Body of pancreas (tissue), 4 donors: ENCODE measurements around the gene TACO1. TPM values are rescaled to one million over a fixed set of nuclear protein-coding genes. Genes with fewer than 3 reads are reported as not detected.

Experiments
- ATAC-seq: fragments of 150-250 bp; one replicate; pipeline ENCODE4 v1.9.1; 2016
- DNase-seq, 4 donors: peaks; one replicate each; pipeline ENCODE4 v3.0.0-alpha.2; 2019
- H3K27ac ChIP-seq, 4 donors: fragments of 200-600 bp; sonication (generic); 1 replicate in 3 of 4; 2 replicates in 1 of 4; pipeline versions ENCODE4 v1.5.1 to v1.6.1; 2016 to 2019; ENCODE audit warnings: mild to moderate bottlenecking in 1 of 4, mixed read lengths in 1 of 4, moderate library complexity in 1 of 4
- H3K27me3 ChIP-seq, 2 donors: fragments of 200-600 bp; sonication (generic); one replicate each; pipeline ENCODE4 v1.6.0; 2016; ENCODE audit warnings: mild to moderate bottlenecking in 1 of 2
- H3K36me3 ChIP-seq, 2 donors: fragments of 200-600 bp; sonication (generic); replicated peaks in 1 of 2; 2 replicates each; pipeline ENCODE4 v1.5.1; 2016; ENCODE audit warnings: low read depth in 2 of 2; ENCODE audit not compliant: insufficient read depth in 1 of 2
- H3K4me1 ChIP-seq: fragments of 200-600 bp; sonication (generic); one replicate; pipeline ENCODE4 v1.6.0; 2016
- H3K4me3 ChIP-seq, 2 donors: fragments of 200-600 bp; sonication (generic); 1 replicate in 1 of 2; 2 replicates in 1 of 2; pipeline ENCODE4 v1.5.1; 2016 to 2019
- H3K9me3 ChIP-seq, 3 donors: fragments of 200-600 bp; sonication (generic); 1 replicate in 2 of 3; 2 replicates in 1 of 3; pipeline ENCODE4 v1.5.1; 2016
- CTCF ChIP-seq, 7 experiments: fragments of 450-650 bp in 4 of 7; fragments of 200-600 bp in 3 of 7; sonication (generic) in 3 of 7; IDR thresholded peaks; one replicate each; pipeline ENCODE4 v1.5.1; 2016 to 2019; ENCODE audit warnings: antibody characterized with exemption in 7 of 7
- POLR2A ChIP-seq, 3 donors: fragments of 450-650 bp; IDR thresholded peaks; one replicate each; pipeline ENCODE4 v1.6.1; 2016; ENCODE audit warnings: antibody characterized with exemption in 3 of 3, mild to moderate bottlenecking in 2 of 3
- WGBS, 2 donors: methylation state at CpG; one replicate each; pipeline ENCODE4 v1.1.5; 2017; 5-methylcytosine and 5-hydroxymethylcytosine counted together
- intact Hi-C: fragments of 100-400 bp; cut with DNase I; formaldehyde crosslinking; loops from one replicate; pipeline ENCODE4 v1.15.1; 2023
- total RNA-seq, 2 donors: library from RNA; depleted of rRNA; stranded (reverse); fragments of >200 nt; gene quantifications; one replicate each; pipeline ENCODE4 v1.1.0, GENCODE V29; 2016

The TACO1 gene
- total RNA-seq, 2 donors from 2014 or later, result 9.3 to 10.5 TPM

GRCh38 chr17:63558441-63558840, 42.3 kb upstream of the TACO1 start:
- DNase-seq (no peak), ATAC-seq (no peak)
- H3K27ac ChIP-seq, result no peak overlapping the region
- WGBS, 2 donors, result 92 to 94% methylated on average over 3 of the region's 3 CpGs
- H3K27me3 ChIP-seq, result no peaks in the 10 kb centered on the region
- H3K4me3 ChIP-seq, result no peak overlapping the region
- H3K9me3 ChIP-seq, result no peaks in the 10 kb centered on the region
- no peaks in the 10 kb centered on the region for H3K36me3 ChIP-seq
- peaks cover 24% of the 10 kb centered on the region for H3K4me1 ChIP-seq
- intact Hi-C loops, result no loop called here
- TF ChIP-seq CTCF (IDR thresholded peaks at IDR 0.05), result no peak
- no peak for TF ChIP-seq POLR2A (IDR thresholded peaks at IDR 0.05)

DNA sequence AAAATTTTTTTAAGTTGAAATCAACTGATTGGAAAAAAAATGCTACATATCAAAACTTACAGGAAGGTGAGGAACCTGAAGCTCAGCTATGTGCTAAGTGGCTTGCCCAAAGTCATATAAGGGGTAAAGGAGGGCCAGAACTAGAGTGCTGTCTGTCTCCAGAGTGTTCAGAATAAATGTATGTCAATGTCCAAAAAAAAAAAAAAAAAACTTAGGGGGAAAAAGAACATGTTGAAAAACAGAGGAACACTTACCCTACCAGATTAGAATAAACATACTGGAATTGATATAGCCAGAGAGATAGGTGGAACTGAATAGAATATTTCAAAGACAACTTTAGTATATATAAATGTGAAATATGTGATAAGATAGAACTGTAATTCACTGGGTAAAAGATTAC, 38.9 kb upstream of the TACO1 start:
- H3K9me3 ChIP-seq, result no peaks in the 10 kb centered on the region
- no peak overlapping the region for H3K27ac ChIP-seq
- no peak for DNase-seq
- intact Hi-C loops, result no loop called here
- no peaks in the 10 kb centered on the region for H3K27me3 ChIP-seq
- H3K4me3 ChIP-seq, result no peak overlapping the region
- H3K4me1 ChIP-seq, result no peaks in the 10 kb centered on the region
- ATAC-seq, result no peak
- no peaks in the 10 kb centered on the region for H3K36me3 ChIP-seq
- no peak for TF ChIP-seq CTCF (IDR thresholded peaks at IDR 0.05)

GRCh38 chr17:63563339-63563738, 37.4 kb upstream of the TACO1 start:
- Histone ChIP-seq H3K4me3 (no peak overlapping the region), H3K27ac (no peak overlapping the region), H3K27me3 (no peaks in the 10 kb centered on the region), H3K9me3 (no peaks in the 10 kb centered on the region), H3K36me3 (no peaks in the 10 kb centered on the region), H3K4me1 (no peaks in the 10 kb centered on the region)
- ATAC-seq (no peak), DNase-seq (no peak)
- no peak for TF ChIP-seq POLR2A (IDR thresholded peaks at IDR 0.05)
- no peak for TF ChIP-seq CTCF (IDR thresholded peaks at IDR 0.05)
- WGBS, 2 donors, result 100% methylated on average over 2 of the region's 2 CpGs
- intact Hi-C loops, result no loop called here

- DNase-seq (no peak), ATAC-seq (no peak)
- H3K36me3 ChIP-seq, result no peaks in the 10 kb centered on the region
- H3K27ac ChIP-seq, result no peak overlapping the region
- intact Hi-C loops, result no loop called here
- no peaks in the 10 kb centered on the region for H3K4me1 ChIP-seq
- no peak for TF ChIP-seq CTCF (IDR thresholded peaks at IDR 0.05)
- no peak for TF ChIP-seq POLR2A (IDR thresholded peaks at IDR 0.05)
- WGBS, 2 donors, result 90% methylated on average over 5 of the region's 5 CpGs
- no peak overlapping the region for H3K4me3 ChIP-seq
- H3K27me3 ChIP-seq, result no peaks in the 10 kb centered on the region
- no peaks in the 10 kb centered on the region for H3K9me3 ChIP-seq
Observed at GRCh38 chr17:63564562-63564961, 36.1 kb upstream of the TACO1 start.

DNA sequence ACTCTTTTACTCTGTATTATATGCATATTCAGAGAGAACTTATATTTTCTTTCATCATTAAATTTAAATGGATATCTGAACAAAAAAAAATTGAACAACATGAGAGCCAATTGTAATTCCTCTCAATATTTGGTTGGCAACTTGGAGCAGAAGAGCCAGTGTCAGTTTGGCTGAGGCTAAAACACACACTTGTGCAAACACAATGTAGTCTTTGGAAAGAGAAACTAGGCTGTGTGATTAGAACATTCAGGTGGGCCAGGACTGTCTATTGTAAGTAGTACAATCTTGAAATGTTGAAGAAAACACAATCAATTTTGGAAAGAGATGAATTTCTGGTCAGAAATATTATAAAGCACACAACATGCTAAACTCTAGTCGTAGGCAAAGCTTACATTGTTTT, 33.5 kb upstream of the TACO1 start:
- no peaks in the 10 kb centered on the region for H3K36me3 ChIP-seq
- no peak for DNase-seq
- intact Hi-C loops, result no loop called here
- 92 to 100% methylated on average over 1 of the region's 1 CpG for WGBS, 2 donors
- TF ChIP-seq POLR2A (IDR thresholded peaks at IDR 0.05) (no peak), CTCF (IDR thresholded peaks at IDR 0.05) (no peak)
- no peaks in the 10 kb centered on the region for H3K4me1 ChIP-seq
- H3K9me3 ChIP-seq, result no peaks in the 10 kb centered on the region
- no peaks in the 10 kb centered on the region for H3K27me3 ChIP-seq
- no peak for ATAC-seq
- no peak overlapping the region for H3K27ac ChIP-seq
- no peak overlapping the region for H3K4me3 ChIP-seq
